CD1c-positive myeloid dendritic cell (primary cell): ENCODE results near the gene MTA3.

ENCODE experiments used
- DNase-seq: peaks from one replicate; pipeline ENCODE4 v3.0.0-alpha.2; 2016; ENCODE audit errors: extremely low spot score

MTA3 gene

DNA sequence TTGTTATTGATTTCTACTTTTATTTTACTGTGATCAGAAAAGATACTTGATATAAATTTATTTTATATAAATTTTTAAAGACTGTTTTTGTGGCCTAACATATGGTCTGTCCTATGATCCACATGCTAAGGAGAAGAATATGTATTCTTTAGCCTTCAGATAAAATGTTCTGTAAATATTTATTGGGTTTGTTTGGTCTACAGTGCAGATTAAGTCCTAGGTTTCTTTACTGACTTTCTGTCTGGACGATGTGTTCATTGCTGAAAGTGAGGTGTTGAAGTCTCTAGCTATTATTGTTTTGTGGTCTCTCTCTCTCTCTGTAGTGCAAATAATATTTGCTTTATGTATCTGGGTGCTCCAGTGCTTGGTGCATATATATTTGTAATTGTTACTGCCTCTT lies 165.4 kb downstream of the MTA3 start:
- no peak for DNase-seq

DNA sequence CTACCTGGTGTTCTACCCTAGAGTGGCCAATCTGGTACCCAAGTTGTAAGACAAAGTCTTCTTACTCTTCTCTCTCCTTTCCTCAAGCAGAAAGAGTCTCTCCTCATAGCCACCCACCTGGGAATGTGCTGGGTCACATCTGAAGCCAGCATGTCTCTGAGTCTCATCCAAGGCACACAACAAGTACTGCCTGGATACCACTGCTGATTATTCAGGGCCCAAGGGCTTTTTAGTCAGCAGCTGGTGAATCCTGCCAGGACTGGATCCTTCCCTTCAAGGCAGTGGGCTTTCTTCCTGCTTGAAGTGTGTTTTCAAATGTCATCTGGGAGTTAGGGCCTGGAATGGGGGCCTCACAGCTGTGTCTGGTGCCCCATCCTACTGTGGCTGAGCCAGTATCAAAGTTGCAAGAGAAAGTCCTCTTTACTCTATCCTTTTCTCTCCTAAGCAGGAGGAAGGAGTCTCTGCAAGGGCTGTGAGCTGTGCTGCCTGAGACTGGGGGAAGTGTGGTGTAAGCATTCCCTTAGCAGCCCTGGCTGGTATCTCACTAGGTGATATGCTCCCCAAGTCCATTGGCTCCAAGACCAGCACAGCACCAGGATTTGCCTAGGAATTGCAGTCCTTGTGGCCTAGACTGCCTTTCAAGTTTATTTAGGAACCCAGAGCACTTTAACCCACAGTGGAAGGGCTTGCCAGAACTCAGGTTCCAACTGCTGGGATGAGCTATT lies 168.3 kb downstream of the MTA3 start:
- no peak for DNase-seq

GRCh38 chr2:42741140-42741539 lies 172.7 kb downstream of the MTA3 start:
- DNase-seq: no peak

DNA sequence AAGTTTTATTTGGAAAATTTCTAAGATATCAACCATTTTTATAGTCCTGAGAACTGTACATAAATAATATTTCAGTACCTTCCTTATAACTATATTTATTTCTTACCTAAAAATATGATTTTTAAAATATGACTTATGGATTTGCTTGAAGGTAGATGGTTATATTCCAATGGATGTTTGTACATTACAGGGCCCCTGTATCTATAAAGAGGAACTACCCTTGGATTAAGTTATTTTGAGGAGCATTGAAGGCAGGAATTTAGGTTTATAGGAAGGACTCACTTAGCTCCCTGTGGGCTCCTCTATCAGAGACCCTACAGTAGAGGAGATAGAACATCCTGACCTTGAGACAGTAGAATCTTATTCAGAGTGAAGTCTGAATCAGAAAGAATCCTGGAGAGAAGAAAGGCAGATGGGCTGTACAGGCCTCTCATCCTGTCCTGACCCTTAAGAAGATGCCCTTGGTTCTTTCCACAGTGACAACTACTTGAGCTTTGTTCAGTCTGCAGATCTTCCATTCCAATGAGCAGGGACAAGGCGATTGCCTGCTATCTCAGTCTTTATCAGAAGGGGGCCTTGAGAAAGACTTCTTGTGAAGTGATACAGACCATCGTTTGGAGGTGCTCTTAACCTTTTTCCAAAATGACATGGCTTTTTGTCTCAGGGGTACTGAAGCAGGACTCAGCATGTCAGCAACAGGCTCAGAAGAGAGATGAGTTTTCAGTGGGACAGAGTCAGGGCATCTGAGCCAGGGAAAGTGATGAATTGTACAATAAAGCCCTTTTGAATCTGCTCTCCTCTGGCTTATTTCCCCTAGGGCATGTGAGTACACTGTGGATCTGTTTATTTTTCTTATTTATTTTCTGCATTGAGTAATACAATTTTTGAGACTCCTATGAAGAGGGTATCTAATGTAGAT lies 174.6 kb downstream of the MTA3 start:
- no peak for DNase-seq

DNA sequence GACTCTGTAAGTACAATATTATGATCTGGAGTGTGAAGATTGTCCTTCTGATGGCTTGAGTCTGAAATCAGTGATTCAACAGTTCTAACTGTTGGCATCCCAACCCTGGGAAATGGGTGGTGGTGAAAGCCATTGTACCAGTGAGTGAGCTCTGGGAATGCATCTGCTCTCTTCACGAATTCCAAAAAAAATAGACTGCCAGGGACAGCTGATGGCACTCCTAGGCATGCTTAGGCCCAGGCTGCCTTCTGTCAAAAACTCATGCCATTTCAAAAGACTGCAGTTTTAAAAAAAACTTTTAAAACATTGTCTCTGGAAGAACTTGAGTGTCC lies 175.2 kb downstream of the MTA3 start:
- no peak for DNase-seq

GRCh38 chr2:42744545-42745082 lies 176.2 kb downstream of the MTA3 start:
- no peak for DNase-seq

DNA sequence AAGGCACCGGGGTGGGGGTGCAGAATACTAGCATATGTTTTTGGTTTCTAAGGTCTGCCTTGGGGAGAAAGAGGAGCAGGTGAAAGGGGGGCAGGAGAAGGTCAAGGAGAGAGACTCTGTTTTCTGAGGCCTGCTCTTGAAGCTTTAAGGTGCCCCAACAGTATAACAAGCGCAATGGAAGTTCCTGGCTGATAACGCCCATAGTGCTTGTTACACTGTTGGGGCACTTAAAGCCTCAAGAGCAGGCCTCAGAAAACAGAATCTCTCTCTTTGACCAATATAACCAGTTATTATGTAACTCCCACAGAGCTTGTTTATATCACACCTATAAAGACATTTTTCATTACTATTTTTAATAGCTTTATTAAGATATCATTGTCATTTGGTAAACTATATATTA lies 179.0 kb downstream of the MTA3 start:
- DNase-seq: no peak

DNA sequence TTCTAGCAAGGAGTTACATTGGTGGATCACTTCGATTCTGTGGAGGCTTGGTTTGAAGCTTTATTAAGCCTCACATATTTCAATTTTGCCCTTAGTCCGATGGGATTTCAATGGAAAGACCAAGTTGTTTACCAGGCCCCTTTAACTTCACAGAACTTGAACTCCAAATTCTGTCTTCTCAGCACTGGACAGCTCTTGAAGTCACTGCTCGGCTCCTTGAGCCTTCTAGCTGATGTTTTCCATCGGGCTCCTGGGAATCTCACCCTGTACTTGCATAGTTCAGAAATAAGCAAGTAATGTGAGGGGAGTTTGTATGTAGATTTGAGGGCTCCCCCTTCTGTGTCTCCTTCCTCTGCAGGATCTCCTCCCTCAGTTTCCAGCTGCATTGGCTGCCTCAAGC lies 180.4 kb downstream of the MTA3 start:
- no peak for DNase-seq

GRCh38 chr2:42752314-42752713 lies 183.9 kb downstream of the MTA3 start:
- peak; percentile 96 for DNase-seq

DNA sequence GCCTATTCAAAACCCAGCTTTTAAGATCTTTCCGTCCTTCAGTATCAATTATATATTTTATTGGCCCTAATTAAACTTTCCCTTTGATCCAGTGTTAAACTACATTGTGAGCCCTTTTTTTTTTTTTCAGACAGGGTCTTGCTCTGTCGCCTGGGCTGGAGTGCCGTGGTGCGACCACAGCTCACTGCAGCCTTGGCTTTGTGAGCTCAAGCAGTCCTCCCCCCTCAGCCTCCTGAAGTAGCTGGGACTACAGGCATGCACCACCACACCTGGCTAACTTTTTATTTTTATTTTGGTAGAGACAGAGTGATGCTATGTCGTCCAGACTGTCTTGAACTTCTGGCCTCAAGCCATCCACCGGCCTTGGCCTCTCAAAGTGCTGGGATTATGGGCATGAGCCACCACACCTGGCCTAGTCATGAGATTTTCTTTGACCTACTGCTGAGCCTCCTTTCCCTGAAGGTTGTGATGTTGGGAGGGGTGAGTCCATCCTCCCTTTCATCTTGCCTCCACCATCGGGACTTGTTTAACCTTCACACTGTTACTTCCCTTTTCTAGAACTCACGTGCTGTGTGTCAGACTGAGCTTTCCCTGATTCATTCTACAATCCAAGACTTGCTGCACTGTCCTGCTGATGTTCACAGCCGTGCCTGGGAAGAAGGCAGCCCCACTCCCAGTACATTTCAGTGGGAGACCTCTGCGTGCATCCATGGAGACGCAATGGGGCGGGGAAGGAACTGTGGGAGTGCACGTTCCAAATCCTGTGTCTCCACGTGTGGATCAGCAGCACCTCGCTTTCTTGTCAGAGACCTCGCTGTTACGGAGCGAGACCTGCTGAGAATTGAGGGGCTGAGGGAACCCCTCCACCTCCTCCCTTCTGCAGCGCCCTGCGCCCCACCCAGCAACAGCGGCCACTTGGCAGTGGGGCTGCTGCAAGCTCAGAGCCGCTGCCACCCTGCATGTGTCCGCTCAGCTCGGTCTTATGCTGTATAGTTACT lies 184.7 kb downstream of the MTA3 start:
- DNase-seq: peak; percentile 78

GRCh38 chr2:42754021-42754775 lies 185.8 kb downstream of the MTA3 start:
- peak; percentile 20 for DNase-seq

DNA sequence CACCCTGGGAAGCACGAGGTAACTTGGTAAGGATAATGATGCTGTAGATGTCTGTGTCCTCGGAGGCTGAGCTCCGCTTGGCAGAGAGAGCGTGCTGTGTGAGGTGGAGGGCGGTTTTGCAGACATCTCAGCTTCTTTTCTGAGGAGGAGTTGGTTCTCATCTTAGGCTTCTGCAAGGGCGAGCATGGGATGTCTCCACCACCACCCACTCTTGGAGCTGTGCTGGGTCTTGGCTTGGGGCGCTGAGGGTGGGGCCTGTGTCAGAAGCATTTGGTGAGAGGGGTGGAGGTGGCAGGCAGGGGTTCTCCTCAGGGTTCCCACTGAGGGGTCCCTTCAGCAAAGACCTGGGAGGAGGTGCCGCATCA lies 186.3 kb downstream of the MTA3 start:
- peak; percentile 50 for DNase-seq

DNA sequence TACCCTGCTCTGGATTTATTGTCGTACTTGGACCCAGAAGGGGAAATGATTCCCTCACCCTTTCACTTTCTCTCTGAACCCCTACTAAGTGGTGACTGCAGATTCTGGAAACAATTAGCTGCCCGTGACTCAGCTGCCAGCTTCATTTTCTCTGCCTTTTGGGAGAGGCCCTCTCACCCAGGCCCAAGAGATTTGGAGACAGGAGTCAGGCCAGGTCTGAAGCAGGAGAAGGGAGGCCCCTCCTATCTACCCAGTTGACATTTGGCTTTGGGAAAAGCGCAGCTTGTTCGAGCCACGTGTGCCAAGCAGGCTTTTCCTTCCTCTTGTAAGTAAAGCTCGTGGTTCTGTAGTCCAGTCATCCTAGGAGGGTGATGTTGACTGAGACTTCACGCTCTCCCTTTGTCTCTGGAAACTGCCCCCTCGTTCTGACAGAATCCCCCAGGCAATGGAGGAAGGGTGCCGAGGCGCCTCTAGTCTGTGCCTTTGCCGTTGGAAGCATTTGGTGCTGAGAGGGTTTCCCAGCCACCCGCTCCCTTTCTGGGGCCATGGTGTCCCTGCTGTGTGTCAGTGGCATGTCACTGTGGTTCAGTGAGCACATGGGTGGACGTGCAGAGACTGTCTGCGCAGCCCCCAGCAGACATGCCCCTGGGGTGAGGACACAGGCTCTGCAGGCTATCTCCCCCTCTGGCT lies 186.9 kb downstream of the MTA3 start:
- peak; percentile 74 for DNase-seq

- peak; percentile 36 for DNase-seq
These were observed 187.8 kb downstream of the MTA3 start for GRCh38 chr2:42756150-42756775.

GRCh38 chr2:42756966-42757513 lies 188.6 kb downstream of the MTA3 start:
- DNase-seq: no peak

GRCh38 chr2:42757981-42758740 lies 189.7 kb downstream of the MTA3 start:
- no peak for DNase-seq

GRCh38 chr2:42758751-42759150 lies 190.3 kb downstream of the MTA3 start:
- no peak for DNase-seq

- DNase-seq: no peak
These were observed 193.1 kb downstream of the MTA3 start for GRCh38 chr2:42761554-42761953.

GRCh38 chr2:42762155-42762554 lies 193.7 kb downstream of the MTA3 start:
- DNase-seq: no peak
